Adrenal gland (tissue), 5 donors: Measurements from ENCODE around the gene SENP8.

ENCODE experiments used
- CTCF ChIP-seq, 6 experiments: fragments of 450-650 bp in 4 of 6; fragments of 200-600 bp in 2 of 6; sonication (generic) in 1 of 6; IDR thresholded peaks; 1 replicate in 5 of 6; 2 replicates in 1 of 6; pipeline versions ENCODE4 v1.5.1 to v1.8.0; 2016 to 2021; ENCODE audit warnings: antibody characterized with exemption in 6 of 6, mild to moderate bottlenecking in 2 of 6, moderate library complexity in 1 of 6
- POLR2A ChIP-seq, 2 donors: fragments of 450-650 bp; IDR thresholded peaks; one replicate each; pipeline ENCODE4 v1.6.1; 2017; ENCODE audit warnings: antibody characterized with exemption in 2 of 2, mild to moderate bottlenecking in 2 of 2, moderate library complexity in 1 of 2
- donor health status: DM: no; HTN: no; CAD: no.

- TF ChIP-seq CTCF (IDR thresholded peaks at IDR 0.05), result no peak
- no peak for TF ChIP-seq POLR2A (IDR thresholded peaks at IDR 0.05)
These were observed 4.7 kb upstream of the SENP8 start for GRCh38 chr15:72113347-72114031.
